Kidney epithelial cell (primary cell): ENCODE measurements around the gene SSC4D. TPM values are rescaled to one million over a fixed set of nuclear protein-coding genes. Genes with fewer than 3 reads are reported as not detected.

Source experiments
- DNase-seq: peaks from one replicate; pipeline ENCODE4 v3.0.0-alpha.2; 2010; ENCODE audit warnings: low read depth
- H3K27me3 ChIP-seq: 2 replicates; pipeline ENCODE4 v1.6.0; 2011; ENCODE audit warnings: low read length; ENCODE audit not compliant: control insufficient read depth, insufficient read depth
- H3K36me3 ChIP-seq: 2 replicates; pipeline ENCODE4 v1.5.1; 2011; ENCODE audit warnings: low read length; ENCODE audit not compliant: control insufficient read depth, insufficient read depth
- H3K4me3 ChIP-seq: 2 replicates; pipeline ENCODE4 v1.5.1; 2011; ENCODE audit warnings: low read depth, mild to moderate bottlenecking, control low read depth, low read length
- total RNA-seq: library from RNA; depleted of rRNA; stranded (reverse); fragments of >200 nt; gene quantifications from 2 replicates; pipeline ENCODE4 v1.2.3, GENCODE V29; 2015
- TF ChIP-seq, protein P1 (sequence below): IDR thresholded peaks from 2 replicates; pipeline ENCODE4 v1.5.1; 2011; ENCODE audit warnings: mild to moderate bottlenecking, moderate library complexity, low read length, control low read depth, inconsistent platforms; ENCODE audit not compliant: insufficient read depth, poor library complexity, severe bottlenecking

SSC4D gene
- total RNA-seq, 1 donor from 2014 or later = 6.4 TPM

- no peak for DNase-seq
- H3K4me3 ChIP-seq = no peak overlapping the region
- no peaks in the 10 kb centered on the region for H3K27me3 ChIP-seq
- TF ChIP-seq, protein P1, sequence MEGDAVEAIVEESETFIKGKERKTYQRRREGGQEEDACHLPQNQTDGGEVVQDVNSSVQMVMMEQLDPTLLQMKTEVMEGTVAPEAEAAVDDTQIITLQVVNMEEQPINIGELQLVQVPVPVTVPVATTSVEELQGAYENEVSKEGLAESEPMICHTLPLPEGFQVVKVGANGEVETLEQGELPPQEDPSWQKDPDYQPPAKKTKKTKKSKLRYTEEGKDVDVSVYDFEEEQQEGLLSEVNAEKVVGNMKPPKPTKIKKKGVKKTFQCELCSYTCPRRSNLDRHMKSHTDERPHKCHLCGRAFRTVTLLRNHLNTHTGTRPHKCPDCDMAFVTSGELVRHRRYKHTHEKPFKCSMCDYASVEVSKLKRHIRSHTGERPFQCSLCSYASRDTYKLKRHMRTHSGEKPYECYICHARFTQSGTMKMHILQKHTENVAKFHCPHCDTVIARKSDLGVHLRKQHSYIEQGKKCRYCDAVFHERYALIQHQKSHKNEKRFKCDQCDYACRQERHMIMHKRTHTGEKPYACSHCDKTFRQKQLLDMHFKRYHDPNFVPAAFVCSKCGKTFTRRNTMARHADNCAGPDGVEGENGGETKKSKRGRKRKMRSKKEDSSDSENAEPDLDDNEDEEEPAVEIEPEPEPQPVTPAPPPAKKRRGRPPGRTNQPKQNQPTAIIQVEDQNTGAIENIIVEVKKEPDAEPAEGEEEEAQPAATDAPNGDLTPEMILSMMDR = no peak
- peaks cover 1% of the 10 kb centered on the region for H3K36me3 ChIP-seq
Measured at GRCh38 chr7:76351372-76351771, 58.1 kb downstream of the SSC4D start.

GRCh38 chr7:76349313-76349885 lies 60.1 kb downstream of the SSC4D start:
- H3K4me3 ChIP-seq = no peak overlapping the region
- H3K36me3 ChIP-seq = peaks cover 4% of the 10 kb centered on the region
- no peak for DNase-seq
- TF ChIP-seq, protein P1 = no peak
- H3K27me3 ChIP-seq = no peaks in the 10 kb centered on the region

DNA sequence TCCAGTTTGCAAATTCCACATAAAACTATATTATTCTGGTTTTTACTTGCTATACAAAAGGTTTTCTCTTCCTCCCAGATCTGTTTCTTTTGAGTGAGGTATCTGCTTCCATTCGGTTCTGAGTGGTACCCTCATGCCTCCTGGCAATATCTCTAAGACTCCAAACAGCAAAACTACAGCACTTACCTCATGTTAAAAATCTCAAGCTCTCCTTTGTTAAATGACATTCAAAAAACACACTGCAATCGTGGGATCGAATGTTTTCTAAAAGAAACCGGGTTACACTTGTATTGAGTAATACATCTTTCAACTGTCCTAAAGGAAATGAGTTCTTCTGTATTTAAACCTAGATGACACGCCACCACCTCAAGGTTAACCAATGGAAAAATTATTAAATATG lies 61.8 kb downstream of the SSC4D start:
- no peak for DNase-seq
- Histone ChIP-seq H3K27me3 (no peaks in the 10 kb centered on the region), H3K4me3 (no peak overlapping the region), H3K36me3 (peaks cover 4% of the 10 kb centered on the region)
- TF ChIP-seq, protein P1 = no peak

DNA sequence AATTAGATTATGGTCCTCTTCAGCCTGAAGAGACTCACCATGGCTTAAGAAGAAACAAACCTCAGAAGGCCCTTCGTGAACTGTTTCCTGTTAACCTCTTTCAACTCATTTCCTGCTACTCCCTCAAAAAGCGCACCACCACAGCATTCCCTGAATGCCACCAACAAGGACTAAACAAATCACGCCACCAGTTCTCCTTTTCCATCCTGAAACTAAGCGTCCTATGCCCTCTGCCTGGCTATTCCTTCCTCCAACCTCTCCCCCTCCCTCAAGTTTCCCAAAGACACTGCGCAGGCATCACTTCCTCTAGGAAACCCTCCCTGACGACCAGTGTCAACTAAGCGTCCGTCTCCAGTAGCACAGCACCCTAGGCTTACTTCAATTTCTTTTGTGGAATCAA lies 62.7 kb downstream of the SSC4D start:
- peaks cover 4% of the 10 kb centered on the region for H3K36me3 ChIP-seq
- DNase-seq = no peak
- TF ChIP-seq, protein P1 = no peak
- H3K27me3 ChIP-seq = no peaks in the 10 kb centered on the region
- H3K4me3 ChIP-seq = no peak overlapping the region

- Histone ChIP-seq H3K36me3 (peaks cover 4% of the 10 kb centered on the region), H3K27me3 (no peaks in the 10 kb centered on the region), H3K4me3 (no peak overlapping the region)
- TF ChIP-seq, protein P1 = no peak
- no peak for DNase-seq
Measured at GRCh38 chr7:76346097-76346496, 63.4 kb downstream of the SSC4D start.

GRCh38 chr7:76343931-76344321 lies 65.6 kb downstream of the SSC4D start:
- TF ChIP-seq, protein P1 = no peak
- Histone ChIP-seq H3K4me3 (no peak overlapping the region), H3K27me3 (no peaks in the 10 kb centered on the region), H3K36me3 (peaks cover 4% of the 10 kb centered on the region)
- DNase-seq = no peak
